Measurements from ENCODE around the gene CKM.

CKM gene

GRCh38 chr19:45258862-45259261 is 63.8 kb downstream of the CKM start:
- TF ChIP-seq FOXP2 (optimal IDR thresholded peaks at IDR 0.05; ENCODE audit: borderline replicate concordance, extremely low read depth, extremely low read length, insufficient read depth), result no peak
- no peak for TF ChIP-seq POLR2AphosphoS5 (IDR thresholded peaks at IDR 0.05; ENCODE audit: low read depth, low read length)
- TF ChIP-seq REST (IDR thresholded peaks at IDR 0.05; ENCODE audit: insufficient read depth in 1 of 2, low read depth in 2 of 2, low read length in 2 of 2), result no peak
- no peak for TF ChIP-seq TAF1 (IDR thresholded peaks at IDR 0.05; ENCODE audit: borderline replicate concordance, insufficient read depth, low read length)
- TF ChIP-seq SIN3A (IDR thresholded peaks at IDR 0.05; ENCODE audit: borderline replicate concordance, insufficient read depth, low read length), result no peak

DNA sequence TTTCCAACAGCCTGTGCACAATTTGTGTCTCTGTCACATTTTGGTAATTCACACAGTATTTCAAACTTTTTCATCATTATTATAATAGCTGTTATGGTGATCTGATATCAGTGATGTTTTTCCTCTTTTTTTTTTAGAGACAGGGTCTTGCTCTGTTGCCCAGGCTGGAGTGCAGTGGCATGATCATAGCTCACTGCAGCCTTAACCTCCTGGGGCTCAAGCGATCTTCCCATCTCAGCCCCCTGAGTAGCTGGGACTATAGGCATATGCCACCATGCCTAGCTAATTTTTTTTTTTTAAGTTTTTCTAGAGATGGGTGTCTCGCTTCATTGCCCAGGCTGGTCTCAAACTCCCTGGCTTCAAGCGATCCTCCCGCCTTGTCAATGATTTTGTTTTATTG is 65.8 kb downstream of the CKM start:
- TF ChIP-seq POLR2AphosphoS5 (IDR thresholded peaks at IDR 0.05; ENCODE audit: low read depth, low read length) (no peak), SIN3A (IDR thresholded peaks at IDR 0.05; ENCODE audit: borderline replicate concordance, insufficient read depth, low read length) (no peak), TAF1 (IDR thresholded peaks at IDR 0.05; ENCODE audit: borderline replicate concordance, insufficient read depth, low read length) (no peak), REST (IDR thresholded peaks at IDR 0.05; ENCODE audit: insufficient read depth in 1 of 2, low read depth in 2 of 2, low read length in 2 of 2) (no peak), FOXP2 (optimal IDR thresholded peaks at IDR 0.05; ENCODE audit: borderline replicate concordance, extremely low read depth, extremely low read length, insufficient read depth) (no peak)
